Neutrophil (primary cell): ENCODE results near the gene NOL6.

Experiments used
- H3K27ac ChIP-seq: fragments of 200-600 bp; sonication (generic); 2 replicates; pipeline ENCODE4 v1.5.1; 2016; ENCODE audit warnings: mild to moderate bottlenecking, moderate library complexity
- H3K27me3 ChIP-seq: fragments of 200-600 bp; sonication (generic); 2 replicates; pipeline ENCODE4 v1.6.0; 2016; ENCODE audit warnings: mild to moderate bottlenecking
- H3K36me3 ChIP-seq: fragments of 200-600 bp; sonication (generic); 2 replicates; pipeline ENCODE4 v1.5.1; 2017
- H3K4me1 ChIP-seq, 2 experiments: fragments of 200-600 bp in 1 of 2; sonication (generic) in 1 of 2; 1 replicate in 1 of 2; 2 replicates in 1 of 2; pipeline versions ENCODE4 v1.5.1 to v1.6.1; 2013 to 2016; ENCODE audit warnings: low read depth in 1 of 2, low read length in 1 of 2, mild to moderate bottlenecking in 1 of 2, moderate library complexity in 1 of 2; ENCODE audit not compliant: control insufficient read depth in 1 of 2, insufficient read depth in 1 of 2
- H3K4me3 ChIP-seq, 2 experiments: fragments of 200-600 bp in 1 of 2; sonication (generic) in 1 of 2; 1 replicate in 1 of 2; 2 replicates in 1 of 2; pipeline ENCODE4 v1.5.1; 2013 to 2016; ENCODE audit warnings: low read depth in 1 of 2, low read length in 1 of 2, mild to moderate bottlenecking in 1 of 2, moderate library complexity in 1 of 2
- H3K9me3 ChIP-seq: fragments of 200-600 bp; sonication (generic); 2 replicates; pipeline ENCODE4 v1.5.1; 2016
- TF ChIP-seq, protein P1 (sequence below): fragments of 200-600 bp; sonication (generic); IDR thresholded peaks from 2 replicates; pipeline ENCODE4 v1.5.1; 2016; ENCODE audit warnings: antibody characterized with exemption

NOL6 gene

DNA sequence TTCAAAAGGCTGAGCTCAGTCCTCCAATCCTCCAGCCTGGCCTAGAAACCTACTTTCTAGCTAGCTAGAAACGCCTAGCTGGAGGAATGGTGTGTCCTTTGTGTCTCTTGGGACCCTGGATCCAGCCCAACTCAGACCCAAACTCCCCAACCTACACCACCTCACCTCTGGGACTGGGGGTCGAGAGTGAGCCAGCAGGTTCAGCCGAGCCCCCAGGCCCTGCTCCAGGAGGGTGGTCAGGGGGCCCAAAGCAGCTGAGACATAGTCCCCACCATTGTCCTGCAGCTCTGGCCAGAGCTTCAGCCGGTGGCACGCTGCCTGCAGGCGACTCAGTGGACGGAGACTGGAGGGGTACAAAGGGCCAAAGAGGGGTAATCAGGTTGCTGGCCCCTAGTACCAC lies 6.2 kb downstream of the NOL6 start:
- no peaks in the 10 kb centered on the region for H3K9me3 ChIP-seq
- no peaks in the 10 kb centered on the region for H3K27me3 ChIP-seq
- no peaks in the 10 kb centered on the region for H3K4me1 ChIP-seq
- peaks cover 84% of the 10 kb centered on the region for H3K36me3 ChIP-seq
- H3K27ac ChIP-seq: no peak overlapping the region
- TF ChIP-seq, protein P1, sequence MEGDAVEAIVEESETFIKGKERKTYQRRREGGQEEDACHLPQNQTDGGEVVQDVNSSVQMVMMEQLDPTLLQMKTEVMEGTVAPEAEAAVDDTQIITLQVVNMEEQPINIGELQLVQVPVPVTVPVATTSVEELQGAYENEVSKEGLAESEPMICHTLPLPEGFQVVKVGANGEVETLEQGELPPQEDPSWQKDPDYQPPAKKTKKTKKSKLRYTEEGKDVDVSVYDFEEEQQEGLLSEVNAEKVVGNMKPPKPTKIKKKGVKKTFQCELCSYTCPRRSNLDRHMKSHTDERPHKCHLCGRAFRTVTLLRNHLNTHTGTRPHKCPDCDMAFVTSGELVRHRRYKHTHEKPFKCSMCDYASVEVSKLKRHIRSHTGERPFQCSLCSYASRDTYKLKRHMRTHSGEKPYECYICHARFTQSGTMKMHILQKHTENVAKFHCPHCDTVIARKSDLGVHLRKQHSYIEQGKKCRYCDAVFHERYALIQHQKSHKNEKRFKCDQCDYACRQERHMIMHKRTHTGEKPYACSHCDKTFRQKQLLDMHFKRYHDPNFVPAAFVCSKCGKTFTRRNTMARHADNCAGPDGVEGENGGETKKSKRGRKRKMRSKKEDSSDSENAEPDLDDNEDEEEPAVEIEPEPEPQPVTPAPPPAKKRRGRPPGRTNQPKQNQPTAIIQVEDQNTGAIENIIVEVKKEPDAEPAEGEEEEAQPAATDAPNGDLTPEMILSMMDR: no peak
- H3K4me3 ChIP-seq: no peak overlapping the region

DNA sequence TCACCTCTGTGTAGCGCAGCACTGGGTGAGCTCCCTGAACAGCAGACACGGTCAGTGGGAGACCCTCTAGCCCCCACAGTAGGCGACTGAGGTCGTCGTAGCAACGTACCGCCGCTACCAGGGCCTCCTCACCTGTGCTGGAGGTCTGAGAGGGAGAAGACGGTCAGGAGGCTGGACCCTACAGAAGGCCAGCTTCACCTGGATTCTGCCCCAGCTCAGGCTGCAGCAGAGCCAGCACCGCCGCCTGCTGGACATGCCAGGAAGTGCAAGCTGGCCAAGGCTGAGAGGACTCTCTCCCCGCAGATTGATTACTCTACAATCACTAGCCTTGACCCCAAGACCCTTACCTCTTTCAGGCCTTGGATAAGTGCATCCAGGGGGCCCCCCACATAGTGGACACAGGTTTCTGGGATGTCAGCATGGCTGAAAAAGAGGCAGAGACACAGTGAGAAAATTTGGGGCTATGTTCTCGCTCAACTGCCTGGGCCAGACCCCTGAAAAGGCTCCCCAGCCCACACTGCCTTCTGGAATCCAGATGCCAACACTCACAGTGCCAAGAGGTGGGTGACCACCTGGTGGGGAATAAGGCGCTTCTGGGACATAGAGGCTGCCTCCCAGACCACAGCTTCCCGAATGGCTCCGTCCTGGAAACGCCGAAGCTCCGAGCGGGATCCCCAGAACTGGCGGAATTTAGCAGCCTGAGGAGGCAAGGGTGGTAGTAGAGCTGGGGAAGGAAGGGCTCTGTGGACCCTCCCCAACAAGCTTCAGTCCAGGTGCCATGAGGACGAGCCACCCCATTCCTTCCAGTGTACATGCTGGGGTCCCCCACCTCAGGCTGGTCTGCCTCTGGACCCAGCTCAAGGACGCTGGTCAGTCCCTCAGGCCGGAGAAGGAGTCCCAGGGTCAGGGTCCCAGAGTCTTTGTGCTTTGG lies 6.9 kb downstream of the NOL6 start:
- H3K27me3 ChIP-seq: no peaks in the 10 kb centered on the region
- TF ChIP-seq, protein P1: peak; percentile 92
- H3K36me3 ChIP-seq: peaks cover 89% of the 10 kb centered on the region
- no peak overlapping the region for H3K27ac ChIP-seq
- H3K9me3 ChIP-seq: no peaks in the 10 kb centered on the region
- no peaks in the 10 kb centered on the region for H3K4me1 ChIP-seq
- H3K4me3 ChIP-seq: no peak overlapping the region

DNA sequence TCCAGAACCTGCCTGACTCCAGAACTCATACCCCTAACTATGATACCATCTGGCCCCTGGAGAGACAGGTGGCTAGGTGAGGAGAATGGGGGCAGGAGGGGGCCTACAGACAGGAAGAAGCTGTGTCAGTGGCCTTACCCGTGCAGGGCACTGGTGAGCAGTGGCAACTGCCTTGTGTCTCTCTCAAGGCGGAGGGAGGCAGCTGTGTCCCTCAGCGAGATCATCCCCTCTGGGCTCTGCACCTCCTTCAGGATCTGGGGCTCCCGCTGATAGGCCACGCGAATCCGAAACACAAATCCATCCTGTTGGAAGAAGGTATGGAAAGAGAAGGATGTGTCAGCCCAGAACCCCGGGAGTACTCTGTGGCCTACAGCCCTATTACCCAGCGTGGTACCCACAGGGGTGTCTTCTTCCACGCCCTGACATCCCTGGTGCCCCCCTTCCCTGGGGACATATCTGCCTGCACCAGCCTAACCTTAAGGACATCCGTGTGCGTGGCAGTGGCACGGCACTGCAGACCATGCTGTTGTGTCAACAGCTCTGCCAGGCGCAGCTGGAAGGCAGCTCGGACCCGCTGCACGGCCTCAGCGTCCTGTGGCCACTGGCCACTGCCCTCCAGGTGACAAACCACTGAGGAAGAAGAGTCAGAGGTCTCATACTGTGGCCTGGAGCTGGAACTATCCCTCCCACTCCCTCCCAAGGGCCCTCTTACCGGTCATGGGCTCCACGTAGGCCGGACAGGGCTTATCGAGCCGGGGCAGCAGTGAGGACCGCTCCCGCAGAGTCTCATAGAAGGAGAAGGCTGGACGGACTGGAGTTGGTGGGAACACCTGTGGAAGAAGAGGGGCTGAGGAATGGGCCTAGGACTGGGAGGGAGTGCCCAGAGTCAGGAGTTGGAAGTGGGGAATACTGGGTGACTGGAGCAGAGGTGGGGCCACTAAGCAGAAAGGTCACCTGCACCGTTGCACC lies 7.8 kb downstream of the NOL6 start:
- Histone ChIP-seq H3K4me1 (no peaks in the 10 kb centered on the region), H3K27me3 (no peaks in the 10 kb centered on the region), H3K27ac (no peak overlapping the region), H3K4me3 (no peak overlapping the region), H3K9me3 (no peaks in the 10 kb centered on the region), H3K36me3 (peaks cover 90% of the 10 kb centered on the region)
- TF ChIP-seq, protein P1: no peak

DNA sequence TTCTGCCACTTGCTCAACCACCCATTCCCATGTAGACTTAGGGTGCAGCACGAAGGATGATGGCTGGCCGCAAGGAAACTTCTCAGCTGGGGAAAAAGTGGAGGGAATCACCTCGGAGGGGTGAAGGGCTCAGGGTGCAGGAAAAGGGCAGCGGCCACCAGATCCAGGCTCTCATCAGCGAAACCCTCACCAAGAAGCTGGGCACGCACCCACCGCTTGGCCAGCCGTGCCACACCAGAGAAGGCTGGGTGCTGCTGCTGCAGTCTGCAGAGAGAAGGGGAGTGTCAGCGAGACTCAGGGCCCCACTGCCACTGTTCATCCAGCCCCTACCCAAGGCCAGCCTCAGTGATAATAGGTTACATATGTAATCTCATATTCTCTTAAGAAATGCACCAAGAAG lies 8.6 kb downstream of the NOL6 start:
- H3K27ac ChIP-seq: no peak overlapping the region
- TF ChIP-seq, protein P1: no peak
- H3K4me1 ChIP-seq: no peaks in the 10 kb centered on the region
- no peak overlapping the region for H3K4me3 ChIP-seq
- no peaks in the 10 kb centered on the region for H3K9me3 ChIP-seq
- H3K36me3 ChIP-seq: peaks cover 88% of the 10 kb centered on the region
- H3K27me3 ChIP-seq: no peaks in the 10 kb centered on the region

DNA sequence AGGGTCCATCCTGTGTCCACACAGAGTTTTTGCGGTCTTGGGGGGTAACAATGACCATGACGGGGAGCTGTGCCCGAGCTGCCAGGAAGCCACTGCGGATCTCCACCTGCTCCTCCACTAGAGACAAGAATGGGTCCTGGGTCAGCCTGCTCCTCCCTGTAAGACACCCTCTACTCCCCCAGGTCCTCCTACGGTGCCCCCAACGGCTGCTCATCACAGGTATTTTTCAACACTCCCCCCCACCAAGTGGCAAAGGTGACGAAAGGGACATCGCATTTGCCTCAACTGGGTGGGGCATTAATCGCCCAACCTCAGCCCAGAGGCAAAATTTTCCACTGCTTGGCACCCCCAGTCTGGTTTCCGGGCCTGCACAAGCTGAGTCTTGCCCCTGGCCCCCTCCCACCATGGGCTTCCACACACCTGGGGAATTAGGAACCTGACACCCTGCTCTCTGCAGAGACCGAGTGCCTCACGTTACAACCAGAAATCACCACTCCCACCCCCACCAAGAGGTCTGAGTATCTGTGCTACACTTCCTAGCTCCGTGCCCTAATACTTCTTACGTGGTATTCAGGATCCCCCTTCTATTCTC lies 9.6 kb downstream of the NOL6 start:
- no peak overlapping the region for H3K4me3 ChIP-seq

More for the DNA sequence above, 9.6 kb downstream of the NOL6 start:
- H3K4me1 ChIP-seq: no peaks in the 10 kb centered on the region
- H3K27me3 ChIP-seq: no peaks in the 10 kb centered on the region
- H3K27ac ChIP-seq: no peak overlapping the region
- H3K36me3 ChIP-seq: peaks cover 78% of the 10 kb centered on the region
- no peaks in the 10 kb centered on the region for H3K9me3 ChIP-seq
- TF ChIP-seq, protein P1: no peak
